ENCODE data around the gene FARP2.
"Not testable (repeated sequence)": the region's sequence is repeated elsewhere in the genome, so short reads cannot be mapped to it uniquely, and the experiment has no call there.

The FARP2 gene

DNA sequence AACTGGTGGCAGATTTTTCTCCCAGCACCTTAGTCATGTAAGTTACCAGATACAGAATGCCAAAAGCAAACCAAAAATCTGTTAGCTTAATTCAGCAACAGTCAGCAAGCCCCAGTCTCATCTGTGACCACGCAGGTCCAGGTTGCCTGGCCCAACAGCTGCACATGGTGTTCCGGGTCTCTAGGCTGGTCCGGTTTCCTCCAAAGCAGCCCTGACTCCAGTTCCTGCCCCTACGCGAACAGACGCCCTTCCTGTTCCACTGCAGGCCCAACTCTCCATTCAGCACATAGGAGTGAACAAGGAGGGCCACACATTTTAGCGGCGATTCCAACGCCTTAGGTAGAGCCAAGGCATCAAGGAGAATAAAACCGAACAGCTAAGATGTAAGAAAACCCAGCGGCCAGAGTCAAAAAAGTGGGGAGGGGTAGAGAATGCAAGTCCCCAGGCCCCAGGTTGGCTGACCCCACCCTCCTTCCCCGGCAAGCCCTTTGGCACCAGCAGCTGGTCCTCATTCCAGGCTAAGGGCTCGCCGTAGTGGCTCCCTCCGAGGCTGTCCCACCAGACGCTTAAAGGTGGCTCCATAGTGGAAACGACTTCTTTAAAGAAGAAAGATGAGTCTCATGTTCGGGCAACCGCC is 150.8 kb downstream of the FARP2 start:
- no peak for DNase-seq

DNA sequence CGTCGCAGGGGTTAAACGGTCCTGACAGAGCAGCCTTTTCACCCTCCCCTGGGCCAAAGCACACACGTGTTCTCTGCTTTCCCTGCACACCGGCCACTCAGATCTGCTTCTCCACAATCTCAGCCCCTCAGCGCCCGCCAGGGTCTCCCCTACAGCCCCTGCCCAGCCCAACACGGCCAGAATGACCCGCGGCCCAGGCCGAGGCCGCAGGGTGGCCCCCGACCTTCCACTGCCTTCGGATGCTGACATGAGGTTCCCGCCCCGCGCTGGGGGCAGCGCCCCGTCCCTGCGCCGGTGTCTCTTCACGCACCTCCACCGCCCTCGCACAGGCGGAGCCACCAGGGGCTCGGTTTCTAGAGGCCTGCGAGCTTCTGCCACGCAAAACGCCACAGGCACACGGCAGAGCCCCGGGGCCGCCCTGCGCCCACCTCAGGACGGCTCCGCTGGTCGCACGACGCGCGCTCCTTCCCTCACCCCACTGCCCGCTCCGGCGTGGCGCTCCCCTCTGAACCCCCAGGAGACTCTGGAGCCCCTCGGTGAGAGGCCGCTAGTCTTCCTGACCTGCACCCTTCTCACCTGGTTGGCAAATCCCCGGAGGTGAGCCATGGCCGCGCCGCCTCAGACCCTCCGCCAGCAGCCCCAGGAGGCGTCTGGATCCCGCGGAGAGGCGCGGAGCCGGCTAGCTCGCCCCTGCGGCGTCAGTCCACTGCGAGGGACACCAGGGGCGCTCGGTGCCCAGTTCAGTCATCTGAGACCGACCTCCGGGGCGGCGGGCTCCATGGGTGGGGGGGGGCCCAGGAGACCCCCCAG is 151.6 kb downstream of the FARP2 start:
- DNase-seq, result peak in 1 of 2 experiments; percentile 40

DNA sequence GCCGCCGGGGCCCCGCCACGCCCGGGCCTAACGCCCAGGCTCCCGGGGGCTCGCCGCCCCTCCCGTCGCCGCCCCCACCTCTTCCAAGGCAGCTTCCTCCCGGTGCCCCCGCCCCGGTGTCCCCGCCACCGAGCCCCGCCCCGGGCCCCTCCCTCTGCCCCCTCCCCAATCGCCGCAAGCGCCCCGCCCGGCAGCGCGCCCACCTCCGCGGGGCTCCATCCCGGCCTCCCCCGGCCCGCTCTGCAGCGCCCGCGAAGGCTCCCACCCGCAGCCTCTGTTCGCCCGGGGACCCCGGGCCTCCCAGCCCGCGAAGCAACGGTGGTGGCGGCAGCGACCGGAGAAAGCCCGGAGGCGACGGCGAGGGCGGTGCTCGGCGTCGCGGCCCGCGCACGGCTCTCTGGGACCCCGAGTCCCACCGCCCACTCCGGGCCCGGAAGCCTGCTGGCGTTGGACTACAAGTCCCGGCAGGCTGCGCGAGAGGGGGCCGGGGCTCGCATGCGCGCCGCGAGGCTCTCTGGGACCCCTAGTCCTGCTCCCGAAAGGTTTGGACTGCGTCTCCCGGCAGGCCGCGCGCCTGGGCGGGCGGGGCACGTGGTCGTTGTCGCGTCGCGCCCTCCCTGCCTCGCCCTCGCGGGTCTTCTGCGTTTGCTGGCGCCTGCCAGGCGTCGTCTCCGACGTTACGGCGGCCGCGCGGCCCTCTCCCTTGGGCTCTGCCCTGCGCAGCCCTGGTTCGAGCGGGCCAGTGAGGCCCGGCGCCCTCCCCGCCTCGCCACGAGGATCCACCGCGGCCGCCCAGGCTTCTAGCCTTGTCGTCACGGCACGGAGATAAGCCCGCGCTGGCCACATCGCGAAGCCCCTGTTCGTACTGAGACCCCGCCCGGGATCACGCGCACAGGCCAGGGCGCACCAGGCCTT is 152.4 kb downstream of the FARP2 start, which contains the start of gene STK25:
STK25 (minus strand) TSS at position 345 of the 915 bp plus-strand sequence. CDS start 549 bp downstream, outside the sequence.
- peak; percentile 95 to 97 for DNase-seq

DNA sequence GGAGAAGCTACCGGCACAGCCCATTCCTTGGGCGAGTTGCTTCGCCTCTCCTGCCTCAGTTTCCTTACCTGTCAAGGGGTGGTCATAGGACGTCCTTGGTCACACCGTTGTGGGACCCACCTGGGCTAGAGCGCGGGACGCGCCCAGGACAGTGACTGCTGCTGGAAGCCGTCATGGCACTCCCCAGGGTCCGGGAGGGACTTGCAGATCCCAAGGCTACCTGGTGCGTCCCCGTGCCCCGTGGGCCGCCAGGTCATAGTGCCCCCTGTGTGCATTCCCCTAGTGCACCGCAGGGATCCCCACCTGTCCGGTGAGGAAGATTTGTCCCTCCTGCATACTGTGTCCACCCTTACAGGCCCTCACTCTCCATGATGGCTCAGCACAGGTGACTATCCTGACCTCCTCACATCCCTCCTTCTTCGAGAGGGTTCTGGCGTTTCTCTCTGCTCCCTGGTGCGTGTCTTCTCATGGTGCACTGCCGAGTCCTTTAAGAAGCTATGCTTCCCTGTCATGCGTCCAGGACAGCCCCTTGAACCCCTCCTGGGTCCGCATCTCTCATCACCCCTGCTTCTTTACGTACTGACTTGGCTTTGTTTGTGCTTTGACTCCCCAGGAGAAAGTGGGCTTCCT is 153.2 kb downstream of the FARP2 start:
- no peak for DNase-seq

DNA sequence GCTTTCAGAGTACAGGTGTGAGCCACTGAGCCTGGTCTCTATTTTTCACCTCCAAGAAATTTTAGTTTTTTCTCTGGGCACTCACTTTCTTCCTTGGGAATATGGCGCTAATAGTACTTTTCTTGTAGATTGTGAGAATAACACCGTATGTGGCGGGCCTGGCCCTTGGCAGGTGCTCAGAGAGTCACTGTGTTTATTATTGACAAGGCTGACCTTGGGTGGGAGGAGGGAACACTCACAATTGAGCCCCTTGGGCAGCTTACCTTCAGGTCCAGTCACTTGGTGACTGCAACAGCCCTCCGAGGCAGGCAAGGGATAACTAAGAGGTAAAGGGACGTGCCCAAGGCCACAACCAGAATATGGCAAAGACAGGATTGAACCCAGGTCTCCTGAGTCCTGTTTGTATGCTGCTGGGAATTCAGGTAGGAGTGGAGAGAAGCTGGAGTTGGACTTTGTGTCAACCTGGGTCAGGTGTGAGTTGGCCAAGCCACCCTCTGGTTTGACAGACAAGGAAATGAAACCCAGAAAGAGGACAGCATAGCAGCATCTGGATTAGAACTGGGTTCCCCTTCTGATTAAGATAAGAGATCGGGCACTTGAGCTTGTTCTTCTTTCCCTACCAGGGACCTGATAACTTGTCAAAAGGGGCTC is 155.1 kb downstream of the FARP2 start:
- no peak for DNase-seq

DNA sequence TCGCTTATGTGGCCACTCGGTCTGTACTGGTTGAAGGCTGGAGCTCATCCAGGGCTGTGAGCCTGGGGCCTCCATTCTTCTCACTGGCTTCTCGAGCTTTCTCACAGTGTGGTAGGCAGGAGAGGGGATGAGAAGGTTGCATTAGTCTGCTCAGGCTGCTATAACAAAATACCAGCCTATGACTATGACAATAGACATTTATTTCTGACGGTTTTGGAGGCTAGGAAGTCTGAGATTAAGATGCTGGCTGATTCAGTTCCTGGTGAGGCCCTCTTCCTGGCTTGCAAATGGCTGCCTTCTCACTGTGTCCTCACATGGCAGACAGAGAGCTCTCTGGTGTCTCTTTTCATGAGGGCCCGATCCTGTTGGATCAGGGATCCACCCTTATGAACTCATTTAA is 158.5 kb downstream of the FARP2 start:
- DNase-seq, result no peak

DNA sequence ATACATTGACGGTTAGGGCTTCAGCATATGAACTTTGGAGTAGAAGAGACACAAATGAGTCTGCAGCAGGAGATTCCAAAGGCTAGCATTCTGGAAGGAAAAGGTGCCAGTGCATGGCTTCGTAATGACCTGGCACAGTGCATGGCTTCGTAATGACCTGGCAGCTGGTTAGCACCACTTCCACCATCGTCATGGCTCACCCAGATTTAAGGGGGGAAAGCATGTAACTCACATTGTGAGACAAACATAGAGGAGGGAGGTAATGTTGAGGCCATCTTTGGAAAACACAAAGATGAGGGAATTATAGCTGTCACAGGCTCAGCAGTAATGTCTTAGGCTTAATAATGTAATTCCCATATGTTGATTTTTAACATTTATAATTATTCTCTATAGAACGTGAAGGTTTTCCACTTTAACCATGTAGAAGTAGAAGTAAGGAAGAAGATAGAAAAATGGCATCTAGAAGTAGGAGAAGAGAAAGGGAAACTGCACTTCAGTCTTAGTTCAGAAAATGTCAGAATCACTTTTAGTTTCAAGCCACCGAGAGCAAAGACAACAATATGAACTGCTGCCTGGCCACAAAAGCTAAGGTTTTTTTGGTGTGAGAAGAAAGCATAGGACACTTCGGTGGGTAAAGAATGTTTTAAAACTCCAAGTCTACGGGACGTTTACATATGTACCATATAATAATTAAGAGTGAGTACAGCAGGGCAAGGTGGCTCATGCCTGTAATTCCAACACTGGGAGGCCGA is 159.1 kb downstream of the FARP2 start:
- no peak for DNase-seq

DNA sequence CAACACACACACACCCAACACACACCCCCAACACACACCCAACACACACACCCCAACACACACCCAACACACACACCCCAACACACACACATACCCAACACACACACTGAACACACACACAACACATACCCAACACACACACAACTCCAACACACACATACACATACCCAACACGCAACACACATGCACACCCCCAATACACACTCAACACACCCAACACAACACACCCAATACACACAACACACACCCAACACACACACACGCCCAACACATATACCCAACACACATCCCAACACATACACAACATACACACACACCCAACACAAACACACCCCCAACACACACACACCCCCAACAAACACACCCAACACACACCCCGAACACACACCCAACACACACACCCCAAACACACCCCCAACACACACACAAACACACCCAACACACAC is 160.5 kb downstream of the FARP2 start:
- no peak for DNase-seq

DNA sequence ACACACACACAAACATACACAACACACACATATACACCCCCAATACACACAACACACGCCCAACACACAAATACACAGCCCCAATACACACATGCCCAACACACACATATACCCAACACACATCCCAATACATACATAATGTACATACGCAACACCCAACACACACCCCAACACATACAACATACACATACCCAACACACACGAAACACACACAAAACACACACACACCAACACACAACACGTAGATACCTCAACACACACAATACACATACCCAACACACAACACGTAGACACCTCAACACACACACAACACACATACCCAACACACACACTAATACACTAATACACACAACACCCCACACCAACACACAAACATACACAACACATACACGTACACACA is 161.2 kb downstream of the FARP2 start:
- DNase-seq, result no peak

DNA sequence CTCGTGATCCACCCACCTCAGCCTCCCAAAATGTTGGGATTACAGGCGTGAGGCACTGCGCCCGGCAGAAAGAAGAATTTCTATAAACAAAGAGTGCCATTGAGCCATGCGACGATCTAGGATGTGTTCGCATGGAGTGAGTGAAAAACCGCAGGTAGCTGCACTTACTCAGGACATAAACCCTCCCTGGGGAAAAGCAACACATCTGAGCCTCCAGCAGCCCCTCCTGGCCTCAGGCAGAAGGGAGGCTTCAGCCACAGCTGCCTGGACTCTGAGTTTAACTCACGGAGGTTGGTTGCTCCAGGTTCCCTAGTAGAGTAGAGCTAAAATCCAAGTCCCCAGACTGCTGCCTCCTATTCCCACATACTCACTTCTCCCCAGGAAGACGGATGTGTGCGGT is 163.6 kb downstream of the FARP2 start:
- no peak for DNase-seq

DNA sequence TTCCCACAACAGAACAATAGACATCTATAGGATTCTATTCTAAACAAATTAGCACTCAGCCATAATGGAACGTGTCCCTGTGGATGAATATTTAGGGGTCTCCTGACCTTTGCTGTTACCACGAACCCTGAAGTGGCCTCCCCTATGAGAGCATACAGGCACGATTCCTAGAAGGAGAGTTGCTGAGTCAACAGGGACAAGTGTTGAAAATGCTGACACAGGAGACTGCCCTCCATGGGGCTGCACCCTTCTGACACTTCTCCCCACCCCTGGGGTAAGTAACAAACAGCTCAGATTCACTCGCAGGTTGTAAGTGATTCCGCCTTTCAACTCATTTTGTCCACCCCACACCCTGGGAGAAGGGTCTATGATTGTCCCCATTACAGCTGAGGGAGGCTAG is 166.4 kb downstream of the FARP2 start:
- no peak for DNase-seq

DNA sequence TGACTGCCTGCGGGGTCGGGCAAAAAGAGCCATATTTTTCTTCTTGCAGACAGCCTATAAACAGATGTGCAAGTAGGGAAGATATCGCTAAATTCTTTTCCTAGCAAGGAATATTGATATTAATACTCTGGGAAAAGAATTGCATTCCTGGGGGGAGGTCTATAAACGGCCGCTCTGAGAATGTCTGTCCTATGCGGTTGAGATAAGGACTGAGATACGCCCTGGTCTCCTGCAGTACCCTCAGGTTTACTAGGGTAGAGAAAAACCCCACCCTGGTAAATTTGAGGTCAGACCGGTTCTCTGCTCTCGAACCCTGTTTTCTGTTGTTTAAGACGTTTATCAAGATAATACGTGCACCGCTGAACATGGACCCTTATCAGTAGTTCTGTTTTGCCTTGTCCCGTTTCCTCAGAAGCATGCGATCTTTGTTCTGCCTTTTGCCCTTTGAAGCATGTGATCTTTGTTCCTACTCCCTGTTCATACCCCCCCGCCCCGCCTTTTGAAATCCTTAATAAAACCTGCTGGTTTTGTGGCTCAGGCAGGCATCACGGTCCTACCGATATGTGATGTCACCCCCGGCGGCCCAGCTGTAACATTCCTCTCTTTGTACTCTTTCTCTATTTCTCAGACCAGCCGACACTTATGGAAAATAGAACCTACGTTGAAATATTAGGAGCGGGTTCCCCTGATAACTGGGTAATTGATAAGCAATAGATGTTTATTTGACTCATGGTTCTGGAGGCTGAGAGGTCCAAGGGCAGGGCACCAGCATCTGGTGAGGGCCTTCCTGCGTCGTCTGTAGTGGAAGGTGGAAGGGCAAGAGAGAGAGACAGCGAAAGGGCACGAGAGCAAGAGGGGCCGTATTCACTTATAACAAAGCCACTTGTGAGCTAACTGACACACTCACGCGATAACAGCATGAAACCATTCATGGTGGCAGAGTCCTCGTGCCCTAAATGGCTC is 170.0 kb downstream of the FARP2 start:
- DNase-seq, result not testable (repeated sequence)

DNA sequence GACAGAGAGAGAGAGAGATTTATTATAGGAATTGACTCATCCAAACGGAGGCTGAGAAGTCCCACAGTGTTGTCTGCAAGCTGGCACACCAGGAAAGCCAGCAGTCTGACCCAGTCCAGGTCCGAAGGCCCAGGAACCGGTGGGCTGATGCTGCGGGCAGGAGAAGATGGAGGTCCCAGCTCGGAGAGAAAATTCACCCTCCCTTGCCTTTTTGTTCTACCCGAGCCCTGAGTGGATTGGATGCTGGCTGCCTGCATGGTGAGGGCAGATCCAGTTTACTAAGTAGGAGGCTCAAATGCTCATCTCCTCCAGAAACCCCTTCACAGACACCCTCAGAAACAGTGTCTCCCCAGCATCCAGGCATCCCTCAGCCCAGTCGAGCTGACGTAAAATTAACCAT is 174.5 kb downstream of the FARP2 start:
- no peak for DNase-seq

DNA sequence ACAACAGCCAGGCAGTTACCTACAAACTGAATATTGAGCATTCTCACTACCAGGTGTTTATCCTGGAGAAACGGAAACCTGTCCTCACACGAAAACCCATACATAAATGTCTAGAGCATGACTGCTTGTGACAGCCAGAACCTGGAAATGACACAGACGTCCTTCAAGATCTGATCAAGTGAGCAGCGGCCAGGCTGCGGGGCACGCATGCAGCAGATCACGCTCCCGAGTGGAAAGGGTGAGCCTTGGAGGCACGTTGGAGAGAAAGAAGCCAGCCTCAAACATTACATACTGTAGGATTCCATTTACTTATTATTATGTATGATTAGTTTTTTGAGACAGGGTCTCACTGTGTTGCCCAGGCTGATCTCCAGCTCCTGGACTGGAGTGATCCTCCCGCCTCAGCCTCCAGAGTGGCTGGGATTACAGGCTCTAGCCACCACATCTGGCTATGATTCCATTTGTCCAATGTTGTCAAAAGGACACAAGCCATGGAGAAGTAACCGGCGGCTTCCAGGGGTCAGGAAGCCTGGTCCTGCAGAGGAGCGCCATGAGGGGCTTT is 175.2 kb downstream of the FARP2 start:
- no peak for DNase-seq

DNA sequence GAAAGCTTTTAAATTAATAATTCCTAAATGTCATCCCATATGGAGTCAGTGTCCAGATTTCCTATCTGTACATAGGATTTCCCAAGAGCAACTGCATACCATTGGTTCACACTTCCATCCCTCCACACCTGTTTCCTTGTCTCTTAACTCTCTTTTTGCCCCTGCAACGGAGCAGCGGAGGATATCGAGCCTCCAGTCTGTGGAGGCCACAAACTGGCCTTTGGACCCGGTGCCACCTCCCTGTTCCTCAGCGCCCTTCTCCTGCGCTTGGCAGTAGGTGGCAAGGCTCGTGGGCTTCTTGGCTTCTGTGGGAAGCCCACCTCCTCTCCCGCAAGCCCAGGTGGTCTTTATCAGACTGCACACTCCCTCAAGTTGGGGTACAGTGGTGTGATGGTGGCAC is 176.1 kb downstream of the FARP2 start:
- no peak for DNase-seq

DNA sequence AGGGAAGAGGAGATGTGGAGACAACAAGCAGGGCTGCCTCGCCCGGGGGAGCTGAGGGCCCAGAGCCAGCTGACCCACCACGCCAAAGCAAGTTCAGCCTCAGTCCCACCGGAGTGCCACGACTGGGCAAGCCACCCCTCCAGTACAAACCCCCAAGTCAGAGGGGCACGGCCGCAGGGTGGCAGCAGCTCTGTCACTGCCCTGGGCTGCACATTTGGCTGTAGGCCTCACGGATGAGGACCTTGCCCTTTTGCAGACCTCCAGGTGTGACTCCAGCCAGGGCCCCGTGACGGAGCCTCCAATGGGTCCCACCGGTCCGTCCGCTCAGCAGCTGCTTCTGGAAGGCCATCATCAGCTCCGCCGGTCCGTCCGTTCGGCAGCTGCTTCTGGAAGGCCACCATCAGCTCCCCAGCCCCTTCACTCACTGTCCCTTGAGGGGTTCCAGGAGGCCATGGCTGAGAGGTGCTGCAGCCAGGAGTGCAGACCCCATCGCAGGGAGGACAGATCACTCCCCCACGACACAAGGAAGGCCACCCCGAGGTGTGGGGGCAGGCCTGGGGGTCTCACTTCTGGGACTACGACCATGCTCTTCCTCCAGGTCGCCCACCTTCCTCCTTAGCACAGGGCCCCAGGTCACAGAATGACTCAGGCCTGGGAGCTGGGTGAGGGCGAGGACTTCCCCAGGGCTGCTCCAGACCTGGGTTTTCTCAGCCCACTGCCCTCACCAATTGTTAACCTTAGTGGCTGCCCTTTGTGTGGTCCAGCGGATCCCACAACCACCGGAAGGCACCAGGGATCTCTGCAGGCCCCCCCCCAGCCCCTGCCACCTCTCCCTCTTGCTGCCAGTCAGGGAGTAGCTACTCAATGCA is 176.9 kb downstream of the FARP2 start:
- no peak for DNase-seq

DNA sequence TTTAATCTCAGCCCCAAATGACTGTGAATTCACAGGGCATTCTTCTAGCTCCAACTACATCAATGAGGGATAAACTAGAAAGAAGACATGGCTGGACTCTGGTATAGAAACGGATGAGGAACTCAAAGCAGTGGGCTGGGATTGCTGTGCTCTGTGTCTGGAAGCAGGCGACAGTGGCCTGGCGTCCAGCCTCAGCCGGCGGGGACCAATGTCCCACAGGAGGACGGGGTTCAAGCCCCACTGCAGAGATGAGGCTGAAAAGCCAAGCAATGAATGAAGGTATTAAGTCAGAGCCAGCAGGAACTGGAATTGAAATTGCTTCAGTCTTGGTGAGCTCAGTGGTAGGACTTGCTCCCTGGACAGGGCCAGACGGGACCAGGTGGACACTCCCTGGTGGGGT is 178.2 kb downstream of the FARP2 start:
- DNase-seq, result no peak

DNA sequence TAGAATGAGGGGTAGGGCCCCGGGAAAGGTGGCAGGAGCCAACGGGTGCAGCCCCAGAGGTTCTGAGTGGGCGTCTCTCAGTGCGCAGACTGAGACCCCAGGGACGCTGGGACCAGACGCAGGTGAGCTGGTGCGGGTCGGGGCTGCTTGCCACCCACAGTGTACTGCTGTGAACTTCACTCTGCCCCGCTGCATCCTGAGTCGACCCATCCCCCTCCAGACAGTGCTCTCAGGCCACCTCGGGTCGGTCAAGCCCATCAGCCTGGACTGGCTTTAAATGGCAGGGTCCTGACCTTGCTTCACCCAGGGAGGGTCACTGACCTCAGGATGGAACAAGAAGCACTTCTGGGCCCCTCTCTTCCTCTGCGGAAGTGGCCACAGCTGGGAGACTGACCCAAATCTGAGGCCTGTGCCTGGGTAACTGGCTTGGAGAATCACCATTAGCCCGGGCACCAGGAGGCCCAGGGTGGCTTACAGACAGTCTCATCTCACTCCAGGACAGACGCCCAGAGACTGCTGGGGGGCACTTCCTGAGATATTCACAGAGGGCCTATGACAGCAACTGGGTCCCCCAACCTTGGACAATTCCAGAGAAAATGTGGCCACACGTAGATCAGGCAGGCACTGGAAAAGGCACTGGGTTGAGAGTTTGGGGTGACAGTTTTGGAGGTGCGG is 178.8 kb downstream of the FARP2 start:
- DNase-seq, result no peak

Measured in SHP77 (cell line).